GM19193 (cell line): ENCODE measurements around the gene PTPRK.

Experiments used
- POLR2A ChIP-seq: IDR thresholded peaks from 4 replicates; pipeline ENCODE4 v1.6.1; 2011; ENCODE audit not compliant: insufficient read depth, insufficient read length; ENCODE audit errors: extremely low read depth

The PTPRK gene

DNA sequence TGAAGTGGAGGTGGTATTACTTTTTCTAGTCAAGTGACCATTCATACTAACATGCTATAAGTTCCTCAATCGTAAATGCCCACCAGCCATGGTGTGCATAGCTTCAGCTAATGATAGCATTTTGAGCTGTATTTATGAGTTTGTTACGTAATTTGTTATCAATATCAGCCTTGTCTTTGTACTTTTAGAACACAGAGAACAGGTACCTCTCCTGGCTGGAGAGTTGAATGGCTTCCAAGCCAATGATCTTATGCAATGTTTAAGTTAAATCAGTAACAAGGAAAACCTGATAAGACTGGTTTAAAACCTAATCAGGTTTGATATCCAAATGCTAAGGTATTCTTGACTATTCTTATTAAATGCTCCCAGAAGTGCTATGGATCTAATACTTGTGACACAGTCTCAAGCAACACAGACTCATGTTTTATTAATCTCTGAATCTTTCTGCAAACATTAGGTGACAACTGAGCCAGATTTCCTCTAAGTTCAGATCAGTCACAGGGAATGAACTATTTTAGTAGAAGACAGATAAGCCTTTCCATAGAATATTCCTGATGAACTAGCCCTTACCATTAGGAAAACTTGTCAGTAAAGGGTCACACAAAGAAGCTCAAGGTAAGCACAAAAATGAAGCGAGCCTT lies 154.8 kb downstream of the PTPRK start:
- no peak for TF ChIP-seq POLR2A

- no peak for TF ChIP-seq POLR2A
Measured at GRCh38 chr6:128364766-128365519, 155.5 kb downstream of the PTPRK start.

DNA sequence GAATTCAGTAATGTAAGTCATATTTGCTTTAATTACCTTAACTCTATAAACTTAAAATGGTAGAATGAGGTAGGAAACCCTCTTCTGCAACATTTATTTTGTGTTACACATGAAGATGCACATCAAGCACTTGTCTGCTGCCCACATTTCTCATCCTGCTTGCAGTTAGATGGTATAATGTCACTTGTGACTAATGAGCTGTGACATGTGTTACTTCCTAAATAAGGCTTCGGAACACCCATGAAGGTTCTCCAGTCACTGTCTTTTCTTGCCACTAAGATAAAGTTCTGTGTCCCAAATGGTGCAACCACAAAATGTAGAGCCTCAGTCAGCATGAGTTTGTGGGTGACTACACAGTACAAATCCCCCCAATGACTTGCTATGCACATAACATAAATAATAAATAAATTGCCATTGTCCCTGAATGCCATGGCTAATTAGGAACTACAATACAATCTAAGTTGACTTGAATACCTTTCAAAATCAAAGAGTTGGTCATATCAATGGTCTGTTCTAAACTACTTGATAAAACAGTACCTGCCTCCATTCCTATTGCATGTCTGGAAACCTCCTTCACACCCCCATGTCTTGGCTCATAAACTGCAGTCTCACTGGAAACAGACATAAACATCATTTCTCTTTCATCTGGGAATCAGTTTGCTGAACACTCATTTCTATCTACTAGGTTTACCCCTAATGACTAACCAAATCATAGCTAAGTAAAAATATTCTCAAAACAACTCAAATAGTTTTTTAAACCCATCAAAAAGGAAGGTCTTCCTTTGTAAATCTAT lies 157.2 kb downstream of the PTPRK start:
- no peak for TF ChIP-seq POLR2A

- no peak for TF ChIP-seq POLR2A
Measured at GRCh38 chr6:128361378-128361777, 159.0 kb downstream of the PTPRK start.

DNA sequence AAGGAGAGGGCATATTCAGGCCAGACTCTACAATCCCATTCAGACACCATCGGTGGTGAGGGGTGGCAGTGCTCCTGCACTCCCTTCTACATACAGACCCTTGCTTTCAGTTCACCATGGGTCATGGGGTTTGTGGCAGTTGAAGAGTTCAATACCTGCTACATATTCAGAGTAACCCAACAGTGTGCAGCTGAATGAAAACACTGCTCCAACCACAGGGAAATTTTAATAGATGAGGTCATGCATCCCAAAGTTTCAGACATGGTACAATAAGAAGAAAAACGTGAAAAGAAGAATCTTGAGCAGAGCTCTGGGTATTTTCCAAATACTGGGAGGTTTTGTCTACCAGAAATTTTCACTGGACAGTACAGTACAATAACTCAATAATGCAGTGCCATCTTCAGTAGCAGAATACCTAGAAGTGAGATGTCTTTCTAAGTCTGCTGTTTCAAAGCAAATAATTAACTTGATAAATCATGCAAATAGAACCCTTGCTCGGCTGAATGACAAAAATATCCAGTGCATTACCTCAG lies 162.1 kb downstream of the PTPRK start:
- no peak for TF ChIP-seq POLR2A

DNA sequence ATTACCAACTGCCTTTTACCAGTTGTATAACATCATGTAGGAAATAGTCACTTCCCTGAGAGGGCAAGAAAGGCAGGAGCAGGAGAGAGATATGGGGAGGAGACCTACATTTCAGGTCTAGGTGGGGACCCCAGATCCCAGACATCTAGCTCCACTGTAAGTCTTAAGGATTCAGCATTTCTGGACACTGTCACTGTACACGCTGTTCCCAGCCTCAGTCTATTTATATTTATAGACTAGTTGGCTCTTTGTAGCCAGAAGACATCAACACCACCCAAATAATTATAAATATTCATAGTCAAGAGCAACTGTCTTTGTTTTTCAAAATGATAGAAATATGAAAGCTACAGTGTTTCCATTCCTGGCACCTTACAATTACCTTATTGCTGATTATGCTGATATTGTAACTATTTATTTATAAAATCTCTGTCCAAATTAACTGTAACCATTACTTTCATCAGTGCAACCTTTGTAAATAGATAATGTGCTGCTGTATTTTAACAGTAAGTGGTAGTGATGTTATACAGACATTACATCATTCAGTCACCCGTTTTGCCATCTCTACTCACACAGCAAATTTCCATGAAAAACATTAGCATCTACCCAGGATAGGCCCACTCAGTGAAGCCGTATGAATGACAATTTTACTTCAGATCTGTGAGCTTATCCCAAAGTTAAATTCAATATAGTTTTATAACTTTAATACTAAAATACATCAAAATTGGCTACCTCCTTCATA lies 162.8 kb downstream of the PTPRK start:
- TF ChIP-seq POLR2A = no peak

DNA sequence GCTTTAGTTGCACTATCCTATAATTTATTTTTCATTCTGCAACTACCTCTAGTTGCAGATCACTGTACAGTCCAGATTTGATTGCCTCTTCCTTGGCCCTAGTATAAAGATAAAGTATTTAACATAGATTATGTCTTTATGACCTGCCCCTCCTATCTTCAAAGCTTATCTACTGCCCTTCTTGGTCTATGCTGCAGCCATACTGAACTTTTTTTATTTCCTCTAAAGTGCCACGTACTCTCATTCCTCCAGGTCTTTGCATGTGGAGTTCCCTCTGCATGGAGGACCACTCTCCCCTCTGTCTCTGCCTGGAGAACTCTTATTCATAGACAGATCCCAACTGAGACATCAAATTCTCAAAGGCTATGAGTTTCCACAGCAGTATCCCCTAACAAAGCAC lies 168.0 kb downstream of the PTPRK start:
- no peak for TF ChIP-seq POLR2A

GRCh38 chr6:128351255-128351514 lies 169.2 kb downstream of the PTPRK start:
- no peak for TF ChIP-seq POLR2A

GRCh38 chr6:128350416-128351254 lies 169.8 kb downstream of the PTPRK start:
- TF ChIP-seq POLR2A = no peak

DNA sequence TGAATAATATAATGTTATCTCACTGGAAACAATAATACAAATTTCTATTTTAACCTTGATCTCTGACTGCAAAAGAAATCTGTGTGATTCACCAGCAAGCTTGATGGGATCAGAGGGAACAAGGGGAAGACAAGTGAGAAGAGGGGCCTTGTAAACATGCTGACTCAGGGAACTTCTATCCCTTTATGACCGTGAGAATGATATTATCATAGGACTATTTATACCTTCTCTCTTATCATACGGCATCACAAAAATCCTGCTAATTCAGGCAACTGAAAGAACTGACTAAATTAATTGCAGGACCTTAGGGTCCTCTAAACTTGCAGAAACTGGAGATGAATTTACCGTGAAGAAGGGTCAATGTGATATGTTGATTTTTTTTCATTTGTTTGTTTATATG lies 173.3 kb downstream of the PTPRK start:
- no peak for TF ChIP-seq POLR2A

- no peak for TF ChIP-seq POLR2A
Measured at GRCh38 chr6:128346569-128346968, 173.8 kb downstream of the PTPRK start.

DNA sequence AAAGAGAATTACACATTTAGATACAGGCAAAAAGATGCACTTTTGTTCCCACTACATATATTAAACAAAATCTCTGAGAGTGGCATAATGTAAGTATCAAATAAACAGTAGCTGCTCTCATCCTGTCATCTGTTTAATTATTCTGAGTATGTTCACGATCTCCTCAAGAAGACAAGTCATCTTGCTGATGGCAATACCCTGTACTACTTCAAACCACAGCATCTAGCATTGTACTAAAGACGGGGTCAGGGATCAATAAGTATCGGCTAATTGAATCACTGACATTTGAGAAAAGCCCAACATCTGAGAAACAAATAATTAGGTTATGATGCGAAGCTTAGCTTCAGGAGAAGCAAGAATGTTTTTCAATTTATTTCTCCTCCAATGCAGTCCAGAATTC lies 175.1 kb downstream of the PTPRK start:
- TF ChIP-seq POLR2A = no peak

DNA sequence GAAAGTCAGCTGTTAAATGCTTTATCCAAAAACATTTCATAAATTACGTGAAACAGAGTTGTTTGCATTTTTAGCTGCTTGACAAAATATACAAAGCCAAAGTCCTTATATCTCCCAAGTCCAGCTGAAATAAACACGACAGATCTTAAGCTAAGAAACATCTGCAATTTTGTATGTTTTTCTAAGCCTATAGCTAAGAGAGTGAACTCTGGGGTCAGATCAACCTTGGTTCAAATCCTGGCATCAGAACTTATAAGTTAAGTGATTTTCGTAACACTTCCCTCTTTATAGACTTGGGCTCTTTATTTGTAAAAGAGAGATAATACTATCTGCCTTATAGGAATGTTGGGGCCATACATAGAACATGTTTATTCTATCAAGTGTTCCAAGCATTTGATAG lies 176.7 kb downstream of the PTPRK start:
- no peak for TF ChIP-seq POLR2A

- TF ChIP-seq POLR2A = no peak
Measured at GRCh38 chr6:128339635-128340450, 180.6 kb downstream of the PTPRK start.

DNA sequence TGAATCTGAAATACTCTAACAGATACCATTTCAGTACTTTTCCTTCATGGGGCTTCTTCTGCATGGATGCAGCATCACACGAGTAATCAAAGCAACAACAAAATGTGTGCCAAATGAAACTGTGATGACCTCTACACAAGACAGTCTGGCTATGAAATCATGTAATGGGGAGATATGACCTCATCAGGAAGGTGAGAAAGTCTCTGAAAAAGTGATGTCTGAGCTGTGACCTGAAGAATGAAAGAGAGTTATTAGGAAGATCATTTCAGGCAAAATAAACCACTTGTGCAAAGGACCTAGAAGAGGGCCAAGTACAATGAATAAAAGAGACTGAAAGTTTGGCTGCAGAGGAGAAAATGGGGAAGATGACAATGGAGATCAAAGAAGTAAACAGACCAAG lies 182.8 kb downstream of the PTPRK start:
- TF ChIP-seq POLR2A = no peak
